ENCODE measurements around the gene RTCB. TPM values are rescaled to one million over a fixed set of nuclear protein-coding genes. Genes with fewer than 3 reads are reported as not detected.
"Not testable (repeated sequence)": the region's sequence is repeated elsewhere in the genome, so short reads cannot be mapped to it uniquely, and the experiment has no call there.

Gene RTCB
- total RNA-seq, 2 donors from 2014 or later, result 52.1 to 87.5 TPM

DNA sequence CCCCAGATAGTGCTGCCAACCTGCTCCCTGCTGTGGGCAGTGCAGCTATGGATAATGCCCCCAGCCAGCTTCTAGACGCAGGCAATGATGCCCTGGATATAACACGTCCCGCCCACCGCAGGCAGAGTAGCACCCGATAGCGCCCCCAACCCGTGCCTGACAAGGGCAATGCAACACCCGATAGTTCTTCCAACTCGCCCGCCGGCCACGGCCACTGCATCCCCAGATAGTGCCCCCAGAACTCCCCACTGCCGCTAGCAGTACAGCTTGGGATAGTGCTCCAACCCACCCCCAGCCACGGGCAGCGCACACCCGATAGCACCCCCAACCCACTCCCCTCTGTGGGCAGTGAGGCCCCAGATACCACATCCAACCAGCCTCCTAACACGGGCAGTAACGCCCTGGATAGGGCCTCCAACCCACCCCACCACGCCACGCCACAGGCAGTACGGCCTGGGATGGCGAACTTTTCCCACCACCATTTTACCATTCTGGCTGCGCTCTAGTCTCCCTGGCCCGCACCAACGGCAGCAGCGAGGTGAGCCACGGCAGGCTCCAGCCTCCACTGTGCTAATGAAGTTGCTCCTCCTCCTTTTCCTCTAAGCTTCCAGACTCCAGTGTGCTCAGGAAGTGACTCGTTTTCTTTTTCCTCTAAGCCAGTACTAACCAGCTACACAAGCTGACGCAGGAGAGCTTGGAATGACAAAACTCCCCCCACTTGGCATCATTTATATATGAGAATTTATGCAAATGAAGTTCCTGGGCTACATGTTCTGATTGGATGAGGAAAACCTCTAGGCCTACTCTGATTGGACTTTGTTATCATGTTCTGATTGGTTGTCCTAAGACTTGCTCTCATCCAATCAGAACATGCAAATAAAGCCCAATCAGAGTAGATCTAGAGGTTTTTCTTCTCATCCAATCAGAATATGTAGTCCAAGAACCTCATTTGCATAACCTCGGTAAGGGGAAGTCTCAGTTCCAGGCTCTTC is 57.4 kb downstream of the RTCB start:
- Histone ChIP-seq H3K9me3 (no peaks in the 10 kb centered on the region), H3K27ac (no peak overlapping the region), H3K4me3 (peak overlapping the region in 1 of 2 donors; percentile 2), H3K4me1 (replicated peaks) (no peaks in the 10 kb centered on the region), H3K36me3 (no peaks in the 10 kb centered on the region), H3K27me3 (replicated peaks; ENCODE audit: insufficient read depth) (no peaks in the 10 kb centered on the region)
- DNase-seq (ENCODE audit: low spot score), result no peak
- peak; percentile 33 for TF ChIP-seq POLR2AphosphoS5 (IDR thresholded peaks at IDR 0.05)
- no peak for TF ChIP-seq POLR2A (IDR thresholded peaks at IDR 0.05)
- intact Hi-C loops (cut with DNase I), result no loop called here
- 90% methylated on average over 30 of the region's 30 CpGs for WGBS

DNA sequence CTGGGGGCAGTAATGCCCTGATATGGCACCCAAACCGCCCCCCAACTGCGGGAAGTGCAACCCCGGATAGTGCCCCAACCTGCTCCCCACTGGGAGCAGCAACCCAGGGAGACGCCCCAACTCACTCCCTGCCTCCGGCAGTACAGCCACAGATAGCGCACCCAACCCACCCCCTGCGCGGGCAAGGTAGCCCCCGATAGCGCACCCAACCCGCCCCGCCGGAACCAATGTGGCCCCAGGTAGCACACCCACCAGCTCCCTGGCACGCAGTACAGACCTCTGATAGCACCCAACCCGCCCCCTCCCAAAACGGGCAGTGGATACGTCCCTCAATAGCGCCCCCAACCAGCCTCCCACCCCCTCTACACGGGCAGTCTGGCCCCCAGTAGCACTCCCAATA is 58.2 kb downstream of the RTCB start:
- no peak overlapping the region for H3K4me3 ChIP-seq
- intact Hi-C loops (cut with DNase I), result no loop called here
- TF ChIP-seq, protein P1, sequence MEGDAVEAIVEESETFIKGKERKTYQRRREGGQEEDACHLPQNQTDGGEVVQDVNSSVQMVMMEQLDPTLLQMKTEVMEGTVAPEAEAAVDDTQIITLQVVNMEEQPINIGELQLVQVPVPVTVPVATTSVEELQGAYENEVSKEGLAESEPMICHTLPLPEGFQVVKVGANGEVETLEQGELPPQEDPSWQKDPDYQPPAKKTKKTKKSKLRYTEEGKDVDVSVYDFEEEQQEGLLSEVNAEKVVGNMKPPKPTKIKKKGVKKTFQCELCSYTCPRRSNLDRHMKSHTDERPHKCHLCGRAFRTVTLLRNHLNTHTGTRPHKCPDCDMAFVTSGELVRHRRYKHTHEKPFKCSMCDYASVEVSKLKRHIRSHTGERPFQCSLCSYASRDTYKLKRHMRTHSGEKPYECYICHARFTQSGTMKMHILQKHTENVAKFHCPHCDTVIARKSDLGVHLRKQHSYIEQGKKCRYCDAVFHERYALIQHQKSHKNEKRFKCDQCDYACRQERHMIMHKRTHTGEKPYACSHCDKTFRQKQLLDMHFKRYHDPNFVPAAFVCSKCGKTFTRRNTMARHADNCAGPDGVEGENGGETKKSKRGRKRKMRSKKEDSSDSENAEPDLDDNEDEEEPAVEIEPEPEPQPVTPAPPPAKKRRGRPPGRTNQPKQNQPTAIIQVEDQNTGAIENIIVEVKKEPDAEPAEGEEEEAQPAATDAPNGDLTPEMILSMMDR (IDR thresholded peaks at IDR 0.05), result no peak
- TF ChIP-seq POLR2AphosphoS5 (IDR thresholded peaks at IDR 0.05) (no peak), POLR2A (IDR thresholded peaks at IDR 0.05) (no peak)

DNA sequence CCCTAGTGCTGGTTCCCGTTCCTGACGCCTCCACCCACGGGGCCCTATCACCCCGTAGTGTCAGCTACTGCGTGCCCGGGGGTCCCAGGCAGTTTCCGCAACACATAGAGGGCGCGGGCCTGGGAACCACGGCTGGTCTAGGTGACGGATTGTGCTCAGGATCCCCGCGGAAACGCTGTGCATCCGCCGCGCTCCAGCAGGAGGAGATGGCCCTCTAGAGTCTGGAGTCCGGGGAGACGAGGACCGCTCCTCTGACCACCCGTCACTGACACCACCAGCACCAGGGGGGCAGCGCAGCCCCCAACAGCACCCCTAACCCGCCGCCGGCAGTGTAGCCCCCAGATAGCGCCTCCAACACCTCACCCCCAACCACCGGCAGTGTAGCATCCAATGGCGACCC is 58.8 kb downstream of the RTCB start:
- H3K27ac ChIP-seq, result no peak overlapping the region
- no peaks in the 10 kb centered on the region for H3K36me3 ChIP-seq
- intact Hi-C loops (cut with DNase I), result no loop called here
- H3K27me3 ChIP-seq (replicated peaks; ENCODE audit: insufficient read depth), result no peaks in the 10 kb centered on the region
- 95% methylated on average over 27 of the region's 28 CpGs for WGBS
- no peaks in the 10 kb centered on the region for H3K9me3 ChIP-seq
- H3K4me1 ChIP-seq (replicated peaks), result no peaks in the 10 kb centered on the region
- no peak overlapping the region for H3K4me3 ChIP-seq
- TF ChIP-seq POLR2A (IDR thresholded peaks at IDR 0.05) (no peak), POLR2AphosphoS5 (IDR thresholded peaks at IDR 0.05) (no peak)
- TF ChIP-seq, protein P1 (IDR thresholded peaks at IDR 0.05), result no peak
- no peak for DNase-seq (ENCODE audit: low spot score)

More for the DNA sequence above, 58.2 kb downstream of the RTCB start:
- no peaks in the 10 kb centered on the region for H3K4me1 ChIP-seq (replicated peaks)
- 94% methylated on average over 19 of the region's 19 CpGs for WGBS
- DNase-seq (ENCODE audit: low spot score), result no peak
- H3K27me3 ChIP-seq (replicated peaks; ENCODE audit: insufficient read depth), result no peaks in the 10 kb centered on the region
- H3K36me3 ChIP-seq, result no peaks in the 10 kb centered on the region
- no peak overlapping the region for H3K27ac ChIP-seq
- no peaks in the 10 kb centered on the region for H3K9me3 ChIP-seq

DNA sequence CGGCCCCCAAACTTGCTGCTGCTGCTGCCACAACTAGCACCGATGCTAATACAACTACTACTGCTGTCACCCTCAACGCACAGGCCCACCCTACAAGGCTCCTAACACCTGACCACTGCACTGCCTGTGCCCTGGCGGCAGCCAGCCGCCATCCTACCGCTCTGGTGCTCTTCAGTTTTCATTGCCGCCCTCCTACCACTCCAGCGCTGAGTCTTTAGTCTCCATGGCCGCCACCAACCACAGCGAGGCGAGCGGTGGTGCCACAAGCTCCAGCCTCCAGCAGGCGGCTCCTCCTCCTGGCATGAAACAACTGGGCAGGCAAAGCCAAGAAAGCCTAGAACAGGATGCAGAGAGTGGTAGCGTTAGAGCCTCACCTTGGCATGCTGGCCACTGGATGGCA is 59.4 kb downstream of the RTCB start:
- 90% methylated on average over 14 of the region's 14 CpGs for WGBS
- TF ChIP-seq POLR2AphosphoS5 (IDR thresholded peaks at IDR 0.05) (no peak), POLR2A (IDR thresholded peaks at IDR 0.05) (no peak)
- TF ChIP-seq, protein P1 (IDR thresholded peaks at IDR 0.05), result no peak
- no peak overlapping the region for H3K27ac ChIP-seq
- H3K4me3 ChIP-seq, result no peak overlapping the region
- no peaks in the 10 kb centered on the region for H3K9me3 ChIP-seq
- H3K36me3 ChIP-seq, result no peaks in the 10 kb centered on the region
- H3K4me1 ChIP-seq (replicated peaks), result no peaks in the 10 kb centered on the region
- intact Hi-C loops (cut with DNase I), result no loop called here
- DNase-seq (ENCODE audit: low spot score), result no peak
- no peaks in the 10 kb centered on the region for H3K27me3 ChIP-seq (replicated peaks; ENCODE audit: insufficient read depth)

DNA sequence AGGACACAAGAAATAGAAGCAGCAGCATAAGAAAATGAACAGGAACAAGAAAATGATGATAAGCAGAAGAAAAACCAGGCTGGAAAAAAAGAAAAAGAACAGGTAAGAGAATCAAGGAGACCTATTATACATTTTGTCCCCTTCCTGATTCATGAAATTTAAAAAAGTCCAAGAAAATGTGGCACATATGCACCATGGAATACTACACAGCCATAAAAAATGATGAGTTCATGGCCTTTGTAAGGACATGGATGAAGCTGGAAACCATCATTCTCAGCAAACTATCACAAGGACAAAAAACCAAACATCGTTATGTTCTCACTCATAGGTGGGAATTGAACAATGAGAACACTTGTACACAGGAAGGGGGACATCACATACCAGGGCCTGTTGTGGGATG is 60.2 kb downstream of the RTCB start:
- H3K27me3 ChIP-seq (replicated peaks; ENCODE audit: insufficient read depth); H3K36me3 ChIP-seq; H3K4me3 ChIP-seq; H3K27ac ChIP-seq; H3K9me3 ChIP-seq; H3K4me1 ChIP-seq (replicated peaks); intact Hi-C loops (cut with DNase I); DNase-seq (ENCODE audit: low spot score): not testable (repeated sequence)
- WGBS, result 100% methylated on average over 1 of the region's 1 CpG

Measured in prostate gland (tissue), 2 donors.